Hair follicle dermal papilla cell (primary cell): ENCODE data around the gene NLE1. TPM values are rescaled to one million over a fixed set of nuclear protein-coding genes. Genes with fewer than 3 reads are reported as not detected.

ENCODE experiments used
- small RNA-seq: library from RNA; depleted of rRNA; stranded (forward); fragments of <200 nt; gene quantifications from one replicate; pipeline ENCODE3, GENCODE V24; 2012
- total RNA-seq: library from RNA; depleted of rRNA; stranded (reverse); fragments of >200 nt; gene quantifications from 2 replicates; pipeline ENCODE4 v1.2.3, GENCODE V29; 2012

NLE1 gene
- 17.4 and 19.2 TPM in 2 replicates for total RNA-seq

GRCh38 chr17:35141681-35142466 lies at the start of gene NLE1:
Gene NLE1, minus strand, starts transcription at chr17:35142303. Its CDS starts 28 bp downstream, at chr17:35142275.

GRCh38 chr17:35147375-35147905 lies 5.3 kb upstream of the NLE1 start, which contains the start of gene UNC45B:
Gene UNC45B, plus strand, starts transcription at chr17:35147817. Its CDS starts 447 bp downstream, at chr17:35148264.

GRCh38 chr17:35121315-35121714 lies 20.8 kb downstream of the NLE1 start, which contains the start of gene FNDC8:
Gene FNDC8, plus strand, starts transcription at chr17:35121615. Its CDS starts 79 bp downstream, at chr17:35121694.

GRCh38 chr17:35119370-35120165 lies 22.5 kb downstream of the NLE1 start, which contains the start of gene RAD51D:
Gene RAD51D, minus strand, starts transcription at chr17:35119860. Its CDS starts 247 bp downstream, at chr17:35119613.

Small RNA genes lying within 50 kb of the gene (small RNA-seq; reads per million reads assigned to genes)
- not detected for gene RNU6-840P

Other genes with a start within 250 kb of the NLE1 start
- 3.0 and 3.2 TPM in 2 replicates for gene CCT6B, start 180.8 kb downstream of the NLE1 start, total RNA-seq
- gene ZNF830, start 180.8 kb downstream of the NLE1 start, total RNA-seq: 8.1 and 9.1 TPM in 2 replicates
- gene LIG3, start 161.8 kb downstream of the NLE1 start, total RNA-seq: 30.8 and 47.9 TPM in 2 replicates
- gene RFFL, start 78.6 kb downstream of the NLE1 start, total RNA-seq: 11.7 and 16.1 TPM in 2 replicates
- gene RAD51D, start 22.4 kb downstream of the NLE1 start, total RNA-seq: 19.7 and 21.4 TPM in 2 replicates
- not detected in 2 replicates for gene FNDC8, start 20.7 kb downstream of the NLE1 start, total RNA-seq
- gene UNC45B, start 5.5 kb upstream of the NLE1 start, total RNA-seq: not detected in 2 replicates
- not detected in 2 replicates for gene SLC35G3, start 52.1 kb upstream of the NLE1 start, total RNA-seq
- gene SLFN5, start 100.8 kb upstream of the NLE1 start, total RNA-seq: 96.9 and 115 TPM in 2 replicates
- 36.4 and 43.2 TPM in 2 replicates for gene SLFN11, start 231.3 kb upstream of the NLE1 start, total RNA-seq